ENCODE measurements around the gene GRIK4.

GRIK4 gene

GRCh38 chr11:120818097-120818496 is 306.5 kb downstream of the GRIK4 start:
- TF ChIP-seq, protein P1, sequence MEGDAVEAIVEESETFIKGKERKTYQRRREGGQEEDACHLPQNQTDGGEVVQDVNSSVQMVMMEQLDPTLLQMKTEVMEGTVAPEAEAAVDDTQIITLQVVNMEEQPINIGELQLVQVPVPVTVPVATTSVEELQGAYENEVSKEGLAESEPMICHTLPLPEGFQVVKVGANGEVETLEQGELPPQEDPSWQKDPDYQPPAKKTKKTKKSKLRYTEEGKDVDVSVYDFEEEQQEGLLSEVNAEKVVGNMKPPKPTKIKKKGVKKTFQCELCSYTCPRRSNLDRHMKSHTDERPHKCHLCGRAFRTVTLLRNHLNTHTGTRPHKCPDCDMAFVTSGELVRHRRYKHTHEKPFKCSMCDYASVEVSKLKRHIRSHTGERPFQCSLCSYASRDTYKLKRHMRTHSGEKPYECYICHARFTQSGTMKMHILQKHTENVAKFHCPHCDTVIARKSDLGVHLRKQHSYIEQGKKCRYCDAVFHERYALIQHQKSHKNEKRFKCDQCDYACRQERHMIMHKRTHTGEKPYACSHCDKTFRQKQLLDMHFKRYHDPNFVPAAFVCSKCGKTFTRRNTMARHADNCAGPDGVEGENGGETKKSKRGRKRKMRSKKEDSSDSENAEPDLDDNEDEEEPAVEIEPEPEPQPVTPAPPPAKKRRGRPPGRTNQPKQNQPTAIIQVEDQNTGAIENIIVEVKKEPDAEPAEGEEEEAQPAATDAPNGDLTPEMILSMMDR (IDR thresholded peaks at IDR 0.05; ENCODE audit: insufficient read depth, low read depth, low read length, missing control alignments): no peak
- H3K4me3 ChIP-seq (ENCODE audit: low read depth, low read length): no peak overlapping the region
- DNase-seq (ENCODE audit: low read depth): no peak

DNA sequence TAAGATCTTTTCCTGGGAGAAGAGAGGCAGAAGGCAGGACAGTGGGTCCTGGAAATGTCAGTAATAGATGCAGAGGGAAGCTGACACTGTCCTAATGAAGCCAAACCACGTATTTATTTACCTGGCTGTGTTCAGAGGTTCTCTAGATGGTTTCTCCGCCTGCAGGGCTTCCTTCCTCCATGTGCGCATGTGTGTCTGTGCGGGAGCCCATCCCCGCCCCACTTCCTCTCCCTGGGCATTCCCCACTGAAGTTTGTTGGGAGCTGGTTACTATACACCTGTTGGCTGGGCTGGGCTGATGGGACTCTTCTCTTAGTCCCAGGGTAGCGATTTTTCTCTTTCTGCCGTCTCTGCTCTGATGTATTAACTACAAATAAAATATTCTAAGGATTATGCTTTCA is 307.5 kb downstream of the GRIK4 start:
- TF ChIP-seq, protein P1 (IDR thresholded peaks at IDR 0.05; ENCODE audit: insufficient read depth, low read depth, low read length, missing control alignments): no peak
- peak; percentile 27 for DNase-seq (ENCODE audit: low read depth)
- H3K4me3 ChIP-seq (ENCODE audit: low read depth, low read length): no peak overlapping the region

DNA sequence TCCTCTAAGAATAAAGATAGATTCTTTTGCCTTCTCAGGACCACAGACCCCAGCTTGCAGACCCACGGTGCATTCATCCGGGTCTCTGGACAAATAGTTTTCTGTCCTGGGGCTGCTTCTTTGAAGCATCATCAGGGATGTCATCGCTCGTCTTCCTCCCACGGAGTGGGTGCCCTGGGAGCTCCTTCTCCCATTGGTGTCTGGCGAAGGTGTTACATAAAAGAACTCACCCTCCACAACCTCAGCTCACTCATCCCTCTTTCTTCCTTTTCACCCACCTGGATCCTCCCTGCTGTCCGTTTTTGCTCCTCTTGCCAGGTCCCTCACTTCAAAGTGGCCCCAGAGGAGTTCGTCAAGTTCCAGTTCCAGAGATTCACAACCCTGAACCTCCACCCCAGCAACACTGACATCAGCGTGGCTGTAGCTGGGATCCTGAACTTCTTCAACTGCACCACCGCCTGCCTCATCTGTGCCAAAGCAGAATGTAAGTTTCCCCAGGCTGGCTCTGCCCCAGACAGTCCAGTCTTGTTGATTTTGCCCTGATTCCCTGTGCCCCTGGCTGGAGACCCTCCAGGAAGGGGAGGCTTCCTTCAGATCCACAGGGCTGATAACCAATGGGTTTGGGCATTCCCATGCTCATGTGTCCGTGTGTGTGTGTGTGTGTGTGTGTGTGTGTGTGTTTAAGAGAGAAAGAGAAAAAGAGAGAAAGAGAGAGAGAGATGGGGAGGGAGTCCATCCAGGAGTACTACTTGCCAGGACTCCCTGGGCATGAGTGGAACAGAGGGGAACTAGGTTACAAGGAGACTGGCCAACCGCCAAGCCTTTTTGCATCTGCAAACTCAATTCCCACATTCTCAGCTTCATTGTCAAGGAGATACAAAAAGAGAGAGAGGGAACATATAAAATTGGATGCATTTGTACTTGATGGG is 308.2 kb downstream of the GRIK4 start:
- no peak for DNase-seq (ENCODE audit: low read depth)
- no peak overlapping the region for H3K4me3 ChIP-seq (ENCODE audit: low read depth, low read length)
- TF ChIP-seq, protein P1 (IDR thresholded peaks at IDR 0.05; ENCODE audit: insufficient read depth, low read depth, low read length, missing control alignments): no peak

GRCh38 chr11:120823159-120823558 is 311.6 kb downstream of the GRIK4 start:
- no peak for DNase-seq (ENCODE audit: low read depth)
- H3K4me3 ChIP-seq (ENCODE audit: low read depth, low read length): no peak overlapping the region
- TF ChIP-seq, protein P1 (IDR thresholded peaks at IDR 0.05; ENCODE audit: insufficient read depth, low read depth, low read length, missing control alignments): no peak

DNA sequence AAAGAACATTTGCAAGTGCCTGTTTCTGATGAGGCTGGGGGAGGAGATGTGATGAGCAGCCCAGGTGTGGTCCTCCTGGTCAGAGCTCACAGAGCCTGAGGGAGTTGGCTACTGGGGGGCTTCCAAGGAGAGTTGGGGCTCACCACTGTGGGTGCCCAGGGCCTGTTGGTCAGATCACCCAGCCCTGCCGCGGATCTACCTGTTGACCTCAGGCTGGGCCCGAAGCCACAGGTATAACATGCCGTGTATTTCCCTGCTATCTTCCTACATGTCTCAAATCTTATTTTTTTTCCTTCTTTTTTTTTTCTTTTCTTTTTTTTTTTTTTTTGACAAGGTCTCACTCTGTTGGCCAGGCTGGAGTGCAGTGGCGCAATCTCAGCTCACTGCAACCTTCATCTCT is 312.7 kb downstream of the GRIK4 start:
- TF ChIP-seq, protein P1 (IDR thresholded peaks at IDR 0.05; ENCODE audit: insufficient read depth, low read depth, low read length, missing control alignments): no peak
- DNase-seq (ENCODE audit: low read depth): no peak
- H3K4me3 ChIP-seq (ENCODE audit: low read depth, low read length): no peak overlapping the region

- H3K4me3 ChIP-seq (ENCODE audit: low read depth, low read length): no peak overlapping the region
- no peak for DNase-seq (ENCODE audit: low read depth)
- TF ChIP-seq, protein P1 (IDR thresholded peaks at IDR 0.05; ENCODE audit: insufficient read depth, low read depth, low read length, missing control alignments): no peak
Observed at GRCh38 chr11:120827198-120827597, 315.6 kb downstream of the GRIK4 start.

Data from GM12865 (cell line).